ENCODE measurements around the gene ZNF507. TPM values are rescaled to one million over a fixed set of nuclear protein-coding genes. Genes with fewer than 3 reads are reported as not detected.

ZNF507 gene
- total and polyA plus RNA-seq, 9 of the 15 experiments (the other 6 are each of a cell fraction or from before 2014, with no cell fraction given): 2.9 to 25.0 (median 10.4) TPM

DNA sequence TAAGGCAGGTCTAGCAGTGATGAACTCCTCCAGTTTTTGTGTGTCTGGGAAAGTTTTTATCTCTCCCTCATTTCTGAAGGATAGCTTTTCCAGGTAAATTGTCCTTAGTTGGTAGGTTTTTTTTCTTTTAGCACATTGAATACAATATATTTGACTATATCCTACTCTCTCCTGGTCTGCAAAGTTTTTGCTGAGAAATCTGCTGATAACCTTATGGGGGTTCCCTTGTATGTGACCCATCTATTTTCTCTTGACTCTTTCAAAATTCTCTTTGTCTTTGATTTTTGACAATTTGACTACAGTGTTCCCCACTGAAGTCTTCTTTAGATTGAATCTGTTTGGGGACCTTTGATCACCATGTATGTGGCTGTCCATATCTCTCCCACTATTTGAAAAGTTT, 42.6 kb upstream of the ZNF507 start:
- BruUV-seq (replicated peaks): no TSS peak
- FAIRE-seq: no peak
- in situ Hi-C loops (cut with MboI): no loop called here
- no peak for TF ChIP-seq ZNF121 (CRISPR knock-in tag; conservative IDR thresholded peaks at IDR 0.05)
- Histone ChIP-seq H3K27me3 (ENCODE audit: control insufficient read depth in 2 of 2, insufficient read depth in 2 of 2, low read length in 2 of 2) (no peaks in the 10 kb centered on the region; a peak in 1 of 5 replicates), H3K27ac (ENCODE audit: extremely low read depth, low read depth, low read length) (no peak overlapping the region), H3K4me1 (replicated peaks in 1 of 2; ENCODE audit: control insufficient read depth in 2 of 2, insufficient read depth in 2 of 2, low read length in 2 of 2) (no peaks in the 10 kb centered on the region), H3K79me2 (ENCODE audit: control insufficient read depth, insufficient read depth, low read length) (no peaks in the 10 kb centered on the region), H3K4me2 (ENCODE audit: insufficient read depth, low read length) (no peak overlapping the region), H3K9me1 (ENCODE audit: control insufficient read depth, insufficient read depth, low read length) (no peaks in the 10 kb centered on the region), H4K20me1 (replicated peaks; ENCODE audit: control insufficient read depth, insufficient read depth, low read length) (no peaks in the 10 kb centered on the region), H3K4me3 (no peak overlapping the region), H3K9ac (ENCODE audit: insufficient read depth in 1 of 2, low read depth in 2 of 2, low read length in 2 of 2) (no peak overlapping the region), H2AFZ (ENCODE audit: low read depth, low read length) (no peak overlapping the region), H3K36me3 (ENCODE audit: control insufficient read depth, insufficient read depth, low read length) (no peaks in the 10 kb centered on the region), H3K9me3 (replicated peaks; ENCODE audit: control insufficient read depth, insufficient read depth, low read depth, low read length) (no peaks in the 10 kb centered on the region; the same call in 1 of the 2 replicates)
- POLR2A ChIA-PET: no interaction called here
- DNase-seq (ENCODE audit: extremely low read depth in 1 of 4, low spot score in 3 of 4): no peak
- intact Hi-C loops (cut with micrococcal nuclease): no loop called here
- CTCF ChIA-PET (ENCODE audit: low intra/inter-chr PET ratio): no interaction called here
- ATAC-seq: no peak

DNA sequence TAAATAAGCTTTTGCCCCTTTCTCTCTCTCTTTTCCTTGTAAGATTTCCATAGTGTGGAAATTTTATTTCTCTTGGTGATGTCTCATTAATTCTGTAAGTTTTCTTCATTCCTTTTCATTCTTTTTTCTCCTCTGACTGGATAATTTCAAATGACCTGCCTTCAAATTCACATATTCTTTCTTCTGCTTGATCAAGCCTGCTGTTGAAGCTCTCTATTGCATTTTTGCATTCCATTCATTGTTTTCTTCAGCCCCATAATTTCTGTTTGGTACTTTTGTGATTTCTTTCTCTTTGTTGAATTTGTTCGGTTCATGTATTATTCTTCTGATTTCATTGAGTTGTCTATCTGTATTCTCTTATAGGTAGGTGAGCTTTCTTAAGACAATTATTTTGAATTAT, 42.2 kb upstream of the ZNF507 start:
- no peak overlapping the region for H3K9ac ChIP-seq (ENCODE audit: insufficient read depth in 1 of 2, low read depth in 2 of 2, low read length in 2 of 2)
- ATAC-seq (no peak), DNase-seq (ENCODE audit: extremely low read depth in 1 of 4, low spot score in 3 of 4) (no peak), FAIRE-seq (no peak)
- no peak overlapping the region for H3K4me2 ChIP-seq (ENCODE audit: insufficient read depth, low read length)
- H3K4me3 ChIP-seq: no peak overlapping the region
- H3K27ac ChIP-seq (ENCODE audit: extremely low read depth, low read depth, low read length): no peak overlapping the region
- intact Hi-C loops (cut with micrococcal nuclease) (no loop called here), in situ Hi-C loops (cut with MboI) (no loop called here)
- no peaks in the 10 kb centered on the region for H3K9me1 ChIP-seq (ENCODE audit: control insufficient read depth, insufficient read depth, low read length)
- 0% methylated on average over 1 of the region's 1 CpG for WGBS (ENCODE audit: insufficient coverage, low coverage, missing lambda C conversion rate)
- ChIA-PET POLR2A (no interaction called here), CTCF (ENCODE audit: low intra/inter-chr PET ratio) (no interaction called here)
- no peaks in the 10 kb centered on the region; a peak in 1 of 5 replicates for H3K27me3 ChIP-seq (ENCODE audit: control insufficient read depth in 2 of 2, insufficient read depth in 2 of 2, low read length in 2 of 2)
- H3K36me3 ChIP-seq (ENCODE audit: control insufficient read depth, insufficient read depth, low read length): no peaks in the 10 kb centered on the region
- no TSS peak for BruUV-seq (replicated peaks)
- no peak overlapping the region for H2AFZ ChIP-seq (ENCODE audit: low read depth, low read length)
- no peaks in the 10 kb centered on the region; the same call in 1 of the 2 replicates for H3K9me3 ChIP-seq (replicated peaks; ENCODE audit: control insufficient read depth, insufficient read depth, low read depth, low read length)
- no peaks in the 10 kb centered on the region for H4K20me1 ChIP-seq (replicated peaks; ENCODE audit: control insufficient read depth, insufficient read depth, low read length)
- no peaks in the 10 kb centered on the region for H3K79me2 ChIP-seq (ENCODE audit: control insufficient read depth, insufficient read depth, low read length)
- TF ChIP-seq RNF2 (IDR thresholded peaks at IDR 0.05): no peak
- TF ChIP-seq HES1 (IDR thresholded peaks at IDR 0.05; ENCODE audit: low read depth): no peak
- TF ChIP-seq ETS1 (conservative IDR thresholded peaks at IDR 0.05; ENCODE audit: control insufficient read depth, low read depth, low read length): no peak
- no peak for TF ChIP-seq ZNF79 (CRISPR knock-in tag; IDR thresholded peaks at IDR 0.05; ENCODE audit: low read depth)
- TF ChIP-seq MAFF (IDR thresholded peaks at IDR 0.05; ENCODE audit: low read length): no peak
- TF ChIP-seq ATF6 (CRISPR knock-in tag; IDR thresholded peaks at IDR 0.05): no peak
- no peak for TF ChIP-seq SOX6 (IDR thresholded peaks at IDR 0.05)
- TF ChIP-seq BCOR (IDR thresholded peaks at IDR 0.05): no peak
- H3K4me1 ChIP-seq (replicated peaks in 1 of 2; ENCODE audit: control insufficient read depth in 2 of 2, insufficient read depth in 2 of 2, low read length in 2 of 2): no peaks in the 10 kb centered on the region
